Activated T-cell treated with anti-CD3 and anti-CD28 coated beads, Interleukin-2, amount 50 U/mL, for 4 hours (primary cell): ENCODE results near the gene PRAMEF9. TPM values are rescaled to one million over a fixed set of nuclear protein-coding genes. Genes with fewer than 3 reads are reported as not detected.
"Not testable (repeated sequence)": the region's sequence is repeated elsewhere in the genome, so short reads cannot be mapped to it uniquely, and the experiment has no call there.

Experiments
- ATAC-seq, 2 donors: fragments of 200-7000 bp; cut with Tn5 transposase; one replicate each; pipeline ENCODE4 v1.10.0; 2021
- DNase-seq: peaks from one replicate; pipeline ENCODE4 v3.0.0-alpha.2; 2020
- H3K27me3 Mint-ChIP-seq: one replicate; pipeline ENCODE4 v1.8.0; 2021; ENCODE audit warnings: low read depth, mixed read lengths
- H3K36me3 Mint-ChIP-seq: one replicate; pipeline ENCODE4 v1.8.0; 2022; ENCODE audit warnings: mixed read lengths; ENCODE audit not compliant: insufficient read depth
- H3K4me1 Mint-ChIP-seq: one replicate; pipeline ENCODE4 v1.8.0; 2021; ENCODE audit warnings: low read depth, mixed read lengths
- H3K4me3 Mint-ChIP-seq: one replicate; pipeline ENCODE4 v1.8.0; 2021; ENCODE audit warnings: mild to moderate bottlenecking, moderate library complexity, mixed read lengths
- H3K9me3 Mint-ChIP-seq: one replicate; pipeline ENCODE4 v1.8.0; 2021; ENCODE audit warnings: mixed read lengths
- total RNA-seq, 3 donors: library from RNA; stranded (reverse); gene quantifications; one replicate each; pipeline ENCODE4 v1.2.1, GENCODE V29; 2021

Gene PRAMEF9
- not detected for total RNA-seq

DNA sequence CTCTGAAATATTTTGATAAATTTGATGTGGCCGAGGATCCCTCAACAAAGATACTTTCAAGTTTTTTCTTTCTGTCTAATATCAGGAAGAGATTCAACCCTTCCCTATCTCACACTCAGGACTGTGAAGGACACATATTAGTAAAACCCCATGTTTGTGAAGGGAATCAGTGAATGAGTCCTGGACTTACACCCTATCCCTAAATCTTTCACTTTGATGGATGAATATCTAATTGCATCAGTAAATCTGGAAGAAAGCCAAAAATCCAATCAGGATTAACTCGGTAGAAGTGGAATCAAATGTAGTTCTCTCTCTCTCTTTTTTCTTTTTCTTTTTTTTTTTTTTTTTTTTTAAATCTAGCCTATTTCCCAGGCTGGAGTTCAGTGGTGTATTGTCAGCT is at the start of gene PRAMEF9:
Gene PRAMEF9 (plus strand): TSS at position 301 of the 400 bp plus-strand sequence. CDS start 3,433 bp downstream, outside the sequence.
- not testable (repeated sequence) for H3K9me3 Mint-ChIP-seq, H3K4me3 Mint-ChIP-seq, DNase-seq, ATAC-seq, H3K4me1 Mint-ChIP-seq, H3K36me3 Mint-ChIP-seq, H3K27me3 Mint-ChIP-seq

DNA sequence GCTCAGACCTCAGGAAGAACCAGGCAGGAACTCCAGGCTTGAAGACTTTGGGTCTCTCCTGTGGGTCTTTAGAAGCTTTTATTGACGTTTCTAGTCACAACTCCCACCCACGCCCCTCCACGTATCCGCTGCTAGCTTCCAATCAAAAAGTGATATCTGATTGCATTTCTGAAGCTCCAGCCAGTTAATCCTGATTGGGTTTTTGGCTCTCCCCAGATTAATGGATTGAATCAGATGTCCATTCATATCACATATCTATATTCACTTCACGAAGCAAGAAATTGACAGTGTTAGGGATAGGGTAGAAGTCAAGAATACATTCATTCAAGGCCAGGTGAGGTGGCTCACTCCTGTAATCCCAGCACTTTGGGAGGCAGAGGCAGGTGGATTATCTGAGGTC is 15.7 kb upstream of the PRAMEF9 start, which contains the start of gene PRAMEF26:
Gene PRAMEF26 (minus strand): TSS at position 101 of the 400 bp plus-strand sequence. CDS start 2,914 bp downstream, outside the sequence.
- H3K9me3 Mint-ChIP-seq, H3K4me3 Mint-ChIP-seq, H3K36me3 Mint-ChIP-seq, ATAC-seq, H3K4me1 Mint-ChIP-seq, H3K27me3 Mint-ChIP-seq, DNase-seq: not testable (repeated sequence)

DNA sequence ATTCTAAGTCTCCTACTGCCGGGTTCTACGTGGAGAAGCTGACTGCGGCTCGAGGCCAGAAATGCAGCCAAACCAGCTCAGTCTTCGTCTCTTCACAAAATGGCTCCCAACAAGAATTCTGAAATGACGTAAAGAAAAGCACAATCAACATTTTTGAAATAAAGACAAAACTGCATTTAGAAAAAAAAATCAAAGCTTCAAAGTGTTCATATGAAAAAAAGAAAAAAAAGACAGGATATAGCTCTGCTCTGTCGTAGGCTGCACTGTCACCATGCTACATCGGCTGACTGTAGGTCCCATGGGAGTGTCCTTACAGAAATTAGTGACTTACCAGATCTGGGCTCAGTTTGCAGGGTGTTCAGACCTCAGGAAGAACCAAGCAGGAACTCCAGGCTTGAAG is 6.1 kb upstream of the PRAMEF9 start, which contains the start of gene HNRNPCL4:
Gene HNRNPCL4 (minus strand): TSS at position 101 of the 400 bp plus-strand sequence. CDS start 164 bp downstream, outside the sequence.
- DNase-seq, H3K4me1 Mint-ChIP-seq, H3K36me3 Mint-ChIP-seq, H3K4me3 Mint-ChIP-seq, H3K9me3 Mint-ChIP-seq, ATAC-seq, H3K27me3 Mint-ChIP-seq: not testable (repeated sequence)

DNA sequence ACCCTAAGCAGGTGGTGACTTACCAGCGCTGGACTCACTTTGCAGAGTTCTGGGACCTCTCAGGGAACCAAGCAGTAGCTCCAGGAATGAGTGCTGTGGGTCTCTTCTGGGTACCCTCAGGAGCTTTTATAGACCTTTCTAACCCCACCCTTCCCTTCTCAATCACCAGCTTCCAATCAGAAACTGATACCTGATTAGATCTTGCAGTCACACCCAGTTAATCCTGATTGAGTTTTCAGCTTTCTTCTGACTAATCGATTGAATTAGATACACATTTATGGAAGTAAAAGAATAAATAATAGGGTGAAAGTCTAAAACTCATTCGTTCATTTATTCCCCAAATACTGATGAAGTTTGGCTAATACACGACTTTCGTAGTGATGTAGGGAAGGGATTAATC is 29.7 kb downstream of the PRAMEF9 start, which contains the start of gene PRAMEF13:
Gene PRAMEF13 (minus strand): TSS at position 101 of the 400 bp plus-strand sequence. CDS start 1,820 bp downstream, outside the sequence.
- not testable (repeated sequence) for DNase-seq, H3K4me1 Mint-ChIP-seq, ATAC-seq, H3K27me3 Mint-ChIP-seq, H3K36me3 Mint-ChIP-seq, H3K9me3 Mint-ChIP-seq, H3K4me3 Mint-ChIP-seq

DNA sequence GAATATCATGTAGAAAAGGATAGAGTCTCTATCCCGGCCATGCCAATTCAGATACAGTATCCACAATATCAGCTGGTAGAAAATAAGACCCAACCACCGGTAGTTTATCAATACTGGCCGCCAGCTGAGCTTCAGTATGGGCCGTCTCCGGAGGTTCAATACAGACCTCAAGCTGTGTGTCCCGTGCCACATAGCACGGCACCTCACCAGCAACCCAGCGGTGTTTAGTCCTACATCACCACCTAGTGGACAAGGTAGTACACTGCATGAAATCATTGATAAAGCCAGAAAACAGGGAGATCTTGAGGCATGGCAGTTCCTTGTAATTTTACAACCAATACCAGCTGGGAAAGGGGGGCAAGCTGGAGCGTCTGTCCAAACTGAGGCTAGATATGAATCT is 37.1 kb downstream of the PRAMEF9 start:
- not testable (repeated sequence) for DNase-seq, H3K36me3 Mint-ChIP-seq, H3K4me1 Mint-ChIP-seq, ATAC-seq, H3K4me3 Mint-ChIP-seq, H3K27me3 Mint-ChIP-seq, H3K9me3 Mint-ChIP-seq

DNA sequence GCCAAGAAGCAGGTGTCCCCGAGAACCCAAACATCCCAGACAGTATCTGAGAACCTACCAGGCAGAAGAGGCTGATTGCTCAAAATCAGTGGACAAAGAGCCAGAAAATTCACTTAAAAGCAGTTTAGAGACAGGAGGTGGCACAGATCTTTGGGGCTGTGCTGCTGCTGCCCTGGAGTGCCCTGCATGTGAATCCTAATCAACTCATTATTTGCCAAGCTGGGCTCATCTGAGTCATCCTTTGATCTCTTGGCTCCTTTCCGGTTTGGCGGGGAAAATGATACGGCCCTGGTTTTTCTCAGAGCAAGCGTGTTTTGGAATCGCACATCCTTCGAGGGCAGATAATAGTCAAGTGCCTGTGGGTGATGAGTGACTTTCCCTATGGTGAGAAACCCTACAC is 45.0 kb downstream of the PRAMEF9 start:
- ATAC-seq, DNase-seq, H3K4me3 Mint-ChIP-seq, H3K4me1 Mint-ChIP-seq, H3K9me3 Mint-ChIP-seq, H3K36me3 Mint-ChIP-seq, H3K27me3 Mint-ChIP-seq: not testable (repeated sequence)

DNA sequence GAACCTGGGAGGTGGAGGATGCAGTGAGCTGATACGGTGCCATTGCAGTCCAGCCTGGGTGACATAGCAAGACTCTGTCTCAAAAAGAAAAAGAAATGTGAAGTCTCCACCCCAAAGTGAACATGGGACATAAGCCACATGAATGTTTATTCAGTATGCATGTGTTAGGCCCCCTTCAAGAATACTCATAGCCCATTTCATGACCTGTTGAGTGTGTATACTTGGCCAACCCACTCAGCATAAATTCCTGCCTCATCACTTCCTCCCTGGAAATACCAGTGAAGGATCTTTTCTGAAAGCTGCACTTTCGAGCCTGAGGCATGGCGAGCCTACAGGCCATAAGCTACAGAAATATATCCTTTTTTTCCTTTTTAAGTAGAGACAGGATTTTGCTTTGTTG is 47.6 kb downstream of the PRAMEF9 start:
- not testable (repeated sequence) for H3K9me3 Mint-ChIP-seq, H3K4me1 Mint-ChIP-seq, DNase-seq, H3K4me3 Mint-ChIP-seq, H3K36me3 Mint-ChIP-seq, ATAC-seq, H3K27me3 Mint-ChIP-seq

DNA sequence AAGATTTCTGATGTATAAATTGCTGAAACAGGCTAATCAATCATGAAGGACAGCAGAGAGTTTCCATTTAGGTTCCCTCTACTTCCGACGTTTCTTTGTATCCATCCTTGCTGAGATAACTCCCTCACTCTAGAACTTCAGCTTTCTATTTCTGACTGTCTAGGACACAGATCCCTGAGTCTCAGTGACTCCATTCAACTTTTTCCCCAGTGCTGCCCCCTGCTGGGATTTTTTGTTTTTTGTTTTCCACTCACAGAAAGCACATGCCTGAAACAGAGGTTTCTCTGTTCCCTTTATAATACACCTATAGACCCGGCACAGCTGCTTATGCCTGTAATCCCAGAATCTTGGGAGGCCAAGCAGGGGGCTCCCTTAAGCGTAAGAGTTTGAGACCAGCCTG is 51.1 kb downstream of the PRAMEF9 start:
- H3K27me3 Mint-ChIP-seq, H3K4me1 Mint-ChIP-seq: not testable (repeated sequence)

DNA sequence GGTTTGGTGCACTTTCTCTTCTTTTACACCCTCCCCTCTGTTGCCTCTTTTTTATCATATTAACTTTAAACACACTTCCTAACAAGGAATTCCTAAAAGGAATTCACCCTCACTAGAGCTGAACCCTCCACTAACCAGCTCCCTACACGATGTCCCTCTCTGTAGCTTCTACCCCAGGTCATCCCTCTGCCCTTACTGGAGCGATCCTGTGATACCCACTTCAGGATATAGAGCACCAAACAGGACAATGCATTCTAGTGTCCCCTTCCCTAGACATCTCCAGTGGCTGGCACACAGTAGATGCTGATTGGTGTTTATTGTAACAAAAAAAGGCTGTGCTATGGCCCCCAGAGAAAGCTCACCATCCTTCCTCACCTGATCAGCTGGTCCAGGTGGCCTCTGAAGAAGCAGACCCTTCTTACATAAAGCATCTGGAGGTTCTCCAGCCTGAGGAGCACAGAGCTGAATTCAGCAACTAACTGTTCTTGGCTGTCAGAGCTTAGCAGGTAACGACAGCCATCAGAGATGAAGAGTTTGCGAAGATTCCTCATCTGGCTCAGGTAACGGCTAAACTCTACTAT is 52.9 kb downstream of the PRAMEF9 start:
- no peak for ATAC-seq
- no peaks in the 10 kb centered on the region for H3K9me3 Mint-ChIP-seq
- H3K27me3 Mint-ChIP-seq: peaks cover 10% of the 10 kb centered on the region
- no peaks in the 10 kb centered on the region for H3K36me3 Mint-ChIP-seq
- no peak for DNase-seq
- no peak overlapping the region for H3K4me3 Mint-ChIP-seq
- no peaks in the 10 kb centered on the region for H3K4me1 Mint-ChIP-seq

More for the DNA sequence above, 51.1 kb downstream of the PRAMEF9 start:
- DNase-seq, ATAC-seq, H3K9me3 Mint-ChIP-seq, H3K4me3 Mint-ChIP-seq, H3K36me3 Mint-ChIP-seq: not testable (repeated sequence)

DNA sequence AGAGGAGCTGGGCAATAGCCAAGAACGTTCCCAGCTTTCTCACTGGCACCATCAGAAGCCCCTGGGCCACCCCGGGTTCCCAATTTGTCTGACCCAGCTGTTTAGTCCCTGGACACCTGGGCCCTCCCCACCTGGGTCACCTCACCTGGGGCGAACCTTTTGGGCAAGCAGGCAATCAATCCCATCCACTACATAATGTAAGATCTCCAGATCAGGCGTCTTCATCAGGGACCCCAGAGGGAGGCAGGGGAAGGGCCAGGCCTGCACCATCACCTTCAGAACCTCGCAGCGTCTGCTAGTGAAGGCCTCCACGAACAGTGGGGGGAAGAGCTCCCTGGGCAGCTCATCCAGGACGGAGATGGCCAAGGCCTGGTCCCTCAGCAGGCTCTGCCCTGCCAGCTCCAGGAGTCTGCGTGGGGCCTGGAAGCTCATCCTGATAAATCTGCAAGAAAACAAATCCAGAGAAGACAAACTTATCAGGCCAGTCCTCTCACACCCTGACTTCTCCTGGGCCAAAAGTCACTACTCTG is 54.1 kb downstream of the PRAMEF9 start, which contains the start of gene PRAMEF18:
Gene PRAMEF18 (minus strand): TSS at position 480 of the 530 bp plus-strand sequence. CDS start 48 bp downstream, at position 432.
- H3K9me3 Mint-ChIP-seq, H3K4me1 Mint-ChIP-seq, DNase-seq, H3K36me3 Mint-ChIP-seq, H3K4me3 Mint-ChIP-seq: not testable (repeated sequence)
- peaks cover 12% of the 10 kb centered on the region for H3K27me3 Mint-ChIP-seq
- peak in 1 of 2 donors; percentile 37 for ATAC-seq

DNA sequence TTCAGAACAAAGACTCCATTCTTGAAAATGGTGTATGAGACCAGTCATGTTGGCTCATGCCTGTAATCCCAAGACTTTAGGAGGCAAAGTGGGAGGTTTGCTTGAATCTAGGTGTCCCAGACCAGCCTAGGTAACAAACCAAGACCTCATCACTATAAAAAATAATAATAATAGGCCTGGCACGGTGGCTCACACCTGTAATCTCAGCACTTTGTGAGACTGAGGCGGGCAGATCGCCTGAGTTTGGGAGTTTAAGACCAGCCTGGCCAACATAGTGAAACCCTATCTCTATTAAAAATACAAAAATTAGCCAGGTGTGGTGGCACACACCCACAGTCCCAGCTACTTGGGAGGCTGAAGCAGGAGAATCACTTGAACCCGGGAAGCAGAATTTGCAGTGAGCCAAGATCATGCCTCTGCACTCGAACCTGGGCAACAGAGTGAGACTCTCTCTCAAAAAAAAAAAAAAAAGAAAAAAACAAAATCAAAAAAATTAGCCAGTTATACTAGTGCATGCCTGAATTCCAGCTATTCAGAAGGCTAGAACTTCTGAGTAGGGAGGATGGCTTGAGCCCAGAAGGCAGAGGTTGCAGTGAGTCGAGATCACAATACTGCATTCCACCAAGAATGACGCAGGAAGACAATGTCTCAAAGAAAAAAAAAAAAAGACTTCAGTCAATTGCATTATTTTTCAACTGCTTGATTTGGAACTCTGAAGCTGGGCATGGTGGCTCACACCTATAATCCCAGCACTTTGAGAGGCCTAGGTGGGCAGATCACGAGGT is 55.8 kb downstream of the PRAMEF9 start:
- not testable (repeated sequence) for H3K9me3 Mint-ChIP-seq, H3K36me3 Mint-ChIP-seq

DNA sequence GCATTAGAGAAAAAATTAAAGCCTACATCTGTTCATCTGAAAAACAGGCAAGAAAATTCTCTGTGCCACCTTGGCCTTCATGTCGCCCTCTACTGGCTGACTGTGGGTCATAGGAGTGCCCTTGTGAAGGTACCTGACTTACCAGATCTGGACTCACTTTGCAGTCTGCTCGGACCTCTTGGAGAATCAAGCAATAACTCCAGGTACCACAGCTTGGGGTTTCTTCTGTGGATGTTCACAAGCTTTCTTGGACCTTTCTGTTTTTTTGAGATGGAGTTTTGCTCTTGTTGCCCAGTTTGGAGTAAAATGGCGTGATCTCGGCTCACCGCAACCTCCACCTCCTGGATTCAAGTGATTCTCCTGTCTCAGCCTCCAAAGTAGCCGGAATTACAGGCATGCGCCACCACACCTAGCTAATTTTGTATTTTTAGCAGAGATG is 56.7 kb downstream of the PRAMEF9 start:
- Mint-ChIP-seq H3K27me3 (peaks cover 15% of the 10 kb centered on the region), H3K4me1 (no peaks in the 10 kb centered on the region), H3K9me3 (no peaks in the 10 kb centered on the region), H3K36me3 (no peaks in the 10 kb centered on the region), H3K4me3 (no peak overlapping the region)
- ATAC-seq (no peak), DNase-seq (no peak)

More for the DNA sequence above, 55.8 kb downstream of the PRAMEF9 start:
- not testable (repeated sequence) for DNase-seq, H3K4me1 Mint-ChIP-seq, ATAC-seq, H3K4me3 Mint-ChIP-seq
- peaks cover 15% of the 10 kb centered on the region for H3K27me3 Mint-ChIP-seq
